Measurements from ENCODE around the gene ELAVL3. TPM values are rescaled to one million over a fixed set of nuclear protein-coding genes. Genes with fewer than 3 reads are reported as not detected.

Gene ELAVL3
- polyA plus RNA-seq, 2 of the 4 experiments (the other 2 are of a cell fraction): 0.01 TPM; not detected in 1

DNA sequence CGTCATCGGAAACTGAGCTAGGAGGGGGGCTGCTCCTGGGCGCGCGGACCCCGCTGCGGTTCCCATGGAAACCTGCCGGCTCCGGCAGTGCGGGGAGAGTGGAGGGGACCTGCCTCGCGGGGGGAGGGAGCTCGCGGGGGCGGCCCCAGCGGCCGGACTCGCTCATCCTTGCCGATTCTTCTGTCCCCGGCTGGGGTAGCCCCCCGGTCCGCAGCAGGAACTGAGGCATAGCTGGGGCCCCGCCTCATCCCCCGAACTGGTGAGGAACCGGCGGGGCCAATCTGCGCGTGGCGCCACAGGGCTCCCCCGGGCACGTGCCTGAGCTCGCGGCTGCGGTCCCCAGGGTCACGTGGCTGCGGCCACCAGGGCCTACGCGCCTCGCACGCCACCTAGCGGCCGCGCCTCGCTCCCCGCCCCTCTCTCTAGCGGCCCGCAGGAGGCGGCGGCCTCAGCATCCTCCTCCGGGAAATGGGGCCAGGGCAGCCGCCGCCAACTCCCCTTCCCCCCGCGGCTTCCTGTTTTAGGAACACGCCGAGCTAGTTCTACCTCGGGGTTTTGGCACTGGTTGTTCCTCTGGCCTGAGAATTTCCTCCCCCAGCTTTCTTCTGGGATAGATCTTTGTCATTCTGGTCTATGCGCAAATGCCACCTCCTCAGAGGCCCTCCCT, 1.7 kb upstream of the ELAVL3 start (continued):
- no peak for TF ChIP-seq FOSL2 (IDR thresholded peaks at IDR 0.05)
- no peak for TF ChIP-seq FOSL2 (CRISPR knock-in tag; IDR thresholded peaks at IDR 0.05)
- peak; percentile 33; the same call in 1 of the 2 replicates for TF ChIP-seq HOXB13 (CRISPR knock-in tag; IDR thresholded peaks at IDR 0.05; ENCODE audit: low read depth)
- TF ChIP-seq ELK1 (IDR thresholded peaks at IDR 0.05; ENCODE audit: low read depth, low read length): no peak
- TF ChIP-seq JUNB (IDR thresholded peaks at IDR 0.05): no peak
- TF ChIP-seq POLR2A (IDR thresholded peaks at IDR 0.05; ENCODE audit: low read length): no peak
- 0 out of 3 replicates have a peak, but pooled peaks have one; percentile 32 for TF ChIP-seq BCL3 (IDR thresholded peaks at IDR 0.05)

GRCh38 chr19:11481534-11482383, 913 bp upstream of the ELAVL3 start:
- FAIRE-seq: no peak
- Histone ChIP-seq H3K4me1 (0 out of 3 replicates have a peak, but pooled peaks cover 3% of the 10 kb centered on the region), H3K9me3 (no peaks in the 10 kb centered on the region), H3K27ac (peak overlapping the region; percentile 81 to 91), H3K4me3 (peak overlapping the region; percentile 64), H3K4me2 (peak overlapping the region; percentile 97)
- peak; percentile 83 to 93 for ATAC-seq
- DNase-seq (ENCODE audit: low read depth in 1 of 2, low spot score in 1 of 2): peak; percentile 76 to 90
- ChIA-PET POLR2A (interaction anchor here (1.0 to 1.6 kb wide), 4 partner anchors 99 to 141 kb away, joined by 3 to 10 read pairs (median 6); partner anchors contain the start of gene SWSAP1), CTCF (interaction anchor here (0.5 to 3.6 kb wide), 62 partner anchors 9 to 448 kb away, joined by 3 to 50 read pairs (median 4); partner anchors contain the start of genes EPOR, ODAD3, SWSAP1 and TSPAN16)
- WGBS (ENCODE audit: missing lambda C conversion rate): 47% methylated on average over 5 of the region's 50 CpGs
- TF ChIP-seq GATA3 (IDR thresholded peaks at IDR 0.05; ENCODE audit: borderline replicate concordance) (no peak), MAFK (IDR thresholded peaks at IDR 0.05; ENCODE audit: partially characterized antibody) (no peak), KDM5A (IDR thresholded peaks at IDR 0.05) (no peak), HOXB13 (CRISPR knock-in tag; IDR thresholded peaks at IDR 0.05; ENCODE audit: low read depth) (no peak), JUN (IDR thresholded peaks at IDR 0.05) (no peak), E2F6 (IDR thresholded peaks at IDR 0.05; ENCODE audit: borderline replicate concordance, low read depth) (0 out of 2 replicates have a peak, but pooled peaks have one; percentile 63), ZNF302 (CRISPR knock-in tag; IDR thresholded peaks at IDR 0.05) (no peak), HDAC2 (IDR thresholded peaks at IDR 0.05) (no peak), KDM1A (IDR thresholded peaks at IDR 0.05; ENCODE audit: low read depth) (no peak), TP53 (CRISPR knock-in tag; IDR thresholded peaks at IDR 0.05) (no peak), RNF2 (IDR thresholded peaks at IDR 0.05; ENCODE audit: borderline replicate concordance, low read depth) (no peak), FOSB (CRISPR knock-in tag; IDR thresholded peaks at IDR 0.05) (no peak), SMC3 (IDR thresholded peaks at IDR 0.05) (no peak), SREBF2 (IDR thresholded peaks at IDR 0.05) (no peak), PHF8 (IDR thresholded peaks at IDR 0.05; ENCODE audit: borderline replicate concordance, low read depth) (no peak)
- TF ChIP-seq, protein P1, sequence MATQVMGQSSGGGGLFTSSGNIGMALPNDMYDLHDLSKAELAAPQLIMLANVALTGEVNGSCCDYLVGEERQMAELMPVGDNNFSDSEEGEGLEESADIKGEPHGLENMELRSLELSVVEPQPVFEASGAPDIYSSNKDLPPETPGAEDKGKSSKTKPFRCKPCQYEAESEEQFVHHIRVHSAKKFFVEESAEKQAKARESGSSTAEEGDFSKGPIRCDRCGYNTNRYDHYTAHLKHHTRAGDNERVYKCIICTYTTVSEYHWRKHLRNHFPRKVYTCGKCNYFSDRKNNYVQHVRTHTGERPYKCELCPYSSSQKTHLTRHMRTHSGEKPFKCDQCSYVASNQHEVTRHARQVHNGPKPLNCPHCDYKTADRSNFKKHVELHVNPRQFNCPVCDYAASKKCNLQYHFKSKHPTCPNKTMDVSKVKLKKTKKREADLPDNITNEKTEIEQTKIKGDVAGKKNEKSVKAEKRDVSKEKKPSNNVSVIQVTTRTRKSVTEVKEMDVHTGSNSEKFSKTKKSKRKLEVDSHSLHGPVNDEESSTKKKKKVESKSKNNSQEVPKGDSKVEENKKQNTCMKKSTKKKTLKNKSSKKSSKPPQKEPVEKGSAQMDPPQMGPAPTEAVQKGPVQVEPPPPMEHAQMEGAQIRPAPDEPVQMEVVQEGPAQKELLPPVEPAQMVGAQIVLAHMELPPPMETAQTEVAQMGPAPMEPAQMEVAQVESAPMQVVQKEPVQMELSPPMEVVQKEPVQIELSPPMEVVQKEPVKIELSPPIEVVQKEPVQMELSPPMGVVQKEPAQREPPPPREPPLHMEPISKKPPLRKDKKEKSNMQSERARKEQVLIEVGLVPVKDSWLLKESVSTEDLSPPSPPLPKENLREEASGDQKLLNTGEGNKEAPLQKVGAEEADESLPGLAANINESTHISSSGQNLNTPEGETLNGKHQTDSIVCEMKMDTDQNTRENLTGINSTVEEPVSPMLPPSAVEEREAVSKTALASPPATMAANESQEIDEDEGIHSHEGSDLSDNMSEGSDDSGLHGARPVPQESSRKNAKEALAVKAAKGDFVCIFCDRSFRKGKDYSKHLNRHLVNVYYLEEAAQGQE (IDR thresholded peaks at IDR 0.05): peak; percentile 80
- TF ChIP-seq, protein P2, sequence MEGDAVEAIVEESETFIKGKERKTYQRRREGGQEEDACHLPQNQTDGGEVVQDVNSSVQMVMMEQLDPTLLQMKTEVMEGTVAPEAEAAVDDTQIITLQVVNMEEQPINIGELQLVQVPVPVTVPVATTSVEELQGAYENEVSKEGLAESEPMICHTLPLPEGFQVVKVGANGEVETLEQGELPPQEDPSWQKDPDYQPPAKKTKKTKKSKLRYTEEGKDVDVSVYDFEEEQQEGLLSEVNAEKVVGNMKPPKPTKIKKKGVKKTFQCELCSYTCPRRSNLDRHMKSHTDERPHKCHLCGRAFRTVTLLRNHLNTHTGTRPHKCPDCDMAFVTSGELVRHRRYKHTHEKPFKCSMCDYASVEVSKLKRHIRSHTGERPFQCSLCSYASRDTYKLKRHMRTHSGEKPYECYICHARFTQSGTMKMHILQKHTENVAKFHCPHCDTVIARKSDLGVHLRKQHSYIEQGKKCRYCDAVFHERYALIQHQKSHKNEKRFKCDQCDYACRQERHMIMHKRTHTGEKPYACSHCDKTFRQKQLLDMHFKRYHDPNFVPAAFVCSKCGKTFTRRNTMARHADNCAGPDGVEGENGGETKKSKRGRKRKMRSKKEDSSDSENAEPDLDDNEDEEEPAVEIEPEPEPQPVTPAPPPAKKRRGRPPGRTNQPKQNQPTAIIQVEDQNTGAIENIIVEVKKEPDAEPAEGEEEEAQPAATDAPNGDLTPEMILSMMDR (IDR thresholded peaks at IDR 0.05): no peak
